ENCODE measurements around the gene PPDPF. TPM values are rescaled to one million over a fixed set of nuclear protein-coding genes. Genes with fewer than 3 reads are reported as not detected.

PPDPF gene
- polyA plus RNA-seq, 2 of the 4 experiments (the other 2 are of a cell fraction) = 7.7 to 217 TPM

DNA sequence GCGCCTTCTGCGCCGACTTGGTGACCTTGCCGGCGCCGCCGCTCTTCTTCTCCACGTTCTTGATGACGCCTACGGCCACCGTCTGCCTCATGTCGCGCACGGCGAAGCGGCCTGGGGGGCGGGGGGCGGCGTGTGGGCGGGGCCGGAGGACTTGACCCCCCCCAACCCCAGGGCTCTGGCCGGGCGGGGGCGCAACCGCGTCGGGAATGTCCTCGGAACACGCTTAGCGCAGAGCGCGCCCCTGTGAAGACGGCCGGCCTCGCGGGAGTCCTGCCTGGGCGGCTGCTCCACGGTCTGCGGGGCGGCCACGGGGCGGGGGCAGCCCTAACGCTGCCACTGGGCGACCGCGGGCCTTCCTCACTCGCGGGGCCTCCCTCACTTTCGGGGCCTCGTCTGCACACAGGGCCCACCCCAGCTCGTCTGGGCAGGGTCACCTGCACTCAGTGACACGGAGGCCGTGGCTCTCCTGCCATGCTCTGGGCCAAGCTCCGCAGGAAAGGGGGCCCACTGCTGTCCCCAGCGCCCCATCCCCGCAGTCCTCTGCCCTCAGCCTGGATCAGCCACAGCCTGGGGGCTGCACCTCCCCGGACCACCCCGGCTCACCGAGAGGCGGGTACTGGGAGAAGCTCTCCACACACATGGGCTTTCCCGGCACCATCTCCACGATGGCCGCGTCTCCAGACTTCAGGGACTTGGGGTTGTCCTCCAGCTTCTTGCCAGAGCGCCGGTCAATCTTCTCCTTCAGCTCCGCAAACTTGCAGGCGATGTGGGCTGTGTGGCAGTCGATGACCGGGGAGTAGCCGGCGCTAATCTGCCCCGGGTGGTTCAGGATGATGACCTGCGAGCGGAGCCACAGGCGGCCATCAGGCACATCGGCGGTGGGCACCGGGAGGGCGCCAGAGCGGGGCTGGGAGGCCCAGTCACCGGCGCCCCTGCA is 32.0 kb upstream of the PPDPF start:
- Histone ChIP-seq H3K4me1 (peaks cover 3% of the 10 kb centered on the region; the same call in 1 of the 3 replicates), H3K27ac (no peak overlapping the region), H3K4me2 (no peak overlapping the region), H3K4me3 (no peak overlapping the region), H3K9me3 (no peaks in the 10 kb centered on the region)
- ChIA-PET POLR2A (no interaction called here), CTCF (interaction anchor here (1.3 kb wide), 1 partner anchor 50 kb away, joined by 4 read pairs; no protein-coding TSS in a partner anchor)
- ATAC-seq (no peak), FAIRE-seq (no peak), DNase-seq (ENCODE audit: low read depth in 1 of 2, low spot score in 1 of 2) (no peak)
- no peak for TF ChIP-seq NR3C1 (IDR thresholded peaks at IDR 0.05)
- TF ChIP-seq, protein P1, sequence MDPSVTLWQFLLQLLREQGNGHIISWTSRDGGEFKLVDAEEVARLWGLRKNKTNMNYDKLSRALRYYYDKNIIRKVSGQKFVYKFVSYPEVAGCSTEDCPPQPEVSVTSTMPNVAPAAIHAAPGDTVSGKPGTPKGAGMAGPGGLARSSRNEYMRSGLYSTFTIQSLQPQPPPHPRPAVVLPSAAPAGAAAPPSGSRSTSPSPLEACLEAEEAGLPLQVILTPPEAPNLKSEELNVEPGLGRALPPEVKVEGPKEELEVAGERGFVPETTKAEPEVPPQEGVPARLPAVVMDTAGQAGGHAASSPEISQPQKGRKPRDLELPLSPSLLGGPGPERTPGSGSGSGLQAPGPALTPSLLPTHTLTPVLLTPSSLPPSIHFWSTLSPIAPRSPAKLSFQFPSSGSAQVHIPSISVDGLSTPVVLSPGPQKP (IDR thresholded peaks at IDR 0.05; ENCODE audit: low read depth, low read length) = no peak
- no peak for TF ChIP-seq EHMT2 (IDR thresholded peaks at IDR 0.05; ENCODE audit: low read depth)
- TF ChIP-seq HEYL (CRISPR knock-in tag; IDR thresholded peaks at IDR 0.05) = no peak
- TF ChIP-seq FOSB (CRISPR knock-in tag; IDR thresholded peaks at IDR 0.05) = no peak
- TF ChIP-seq NPAS2 (CRISPR knock-in tag; IDR thresholded peaks at IDR 0.05; ENCODE audit: borderline replicate concordance) = no peak
- TF ChIP-seq, protein P2, sequence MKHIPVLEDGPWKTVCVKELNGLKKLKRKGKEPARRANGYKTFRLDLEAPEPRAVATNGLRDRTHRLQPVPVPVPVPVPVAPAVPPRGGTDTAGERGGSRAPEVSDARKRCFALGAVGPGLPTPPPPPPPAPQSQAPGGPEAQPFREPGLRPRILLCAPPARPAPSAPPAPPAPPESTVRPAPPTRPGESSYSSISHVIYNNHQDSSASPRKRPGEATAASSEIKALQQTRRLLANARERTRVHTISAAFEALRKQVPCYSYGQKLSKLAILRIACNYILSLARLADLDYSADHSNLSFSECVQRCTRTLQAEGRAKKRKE (CRISPR knock-in tag; IDR thresholded peaks at IDR 0.05; ENCODE audit: low read depth) = no peak
- TF ChIP-seq EHF (CRISPR knock-in tag; IDR thresholded peaks at IDR 0.05) = no peak
- TF ChIP-seq, protein P3, sequence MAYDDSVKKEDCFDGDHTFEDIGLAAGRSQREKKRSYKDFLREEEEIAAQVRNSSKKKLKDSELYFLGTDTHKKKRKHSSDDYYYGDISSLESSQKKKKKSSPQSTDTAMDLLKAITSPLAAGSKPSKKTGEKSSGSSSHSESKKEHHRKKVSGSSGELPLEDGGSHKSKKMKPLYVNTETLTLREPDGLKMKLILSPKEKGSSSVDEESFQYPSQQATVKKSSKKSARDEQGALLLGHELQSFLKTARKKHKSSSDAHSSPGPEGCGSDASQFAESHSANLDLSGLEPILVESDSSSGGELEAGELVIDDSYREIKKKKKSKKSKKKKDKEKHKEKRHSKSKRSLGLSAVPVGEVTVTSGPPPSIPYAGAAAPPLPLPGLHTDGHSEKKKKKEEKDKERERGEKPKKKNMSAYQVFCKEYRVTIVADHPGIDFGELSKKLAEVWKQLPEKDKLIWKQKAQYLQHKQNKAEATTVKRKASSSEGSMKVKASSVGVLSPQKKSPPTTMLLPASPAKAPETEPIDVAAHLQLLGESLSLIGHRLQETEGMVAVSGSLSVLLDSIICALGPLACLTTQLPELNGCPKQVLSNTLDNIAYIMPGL (CRISPR knock-in tag; IDR thresholded peaks at IDR 0.05; ENCODE audit: borderline replicate concordance) = no peak
- no peak for TF ChIP-seq CHD4 (IDR thresholded peaks at IDR 0.05; ENCODE audit: borderline replicate concordance)
- TF ChIP-seq, protein P4, sequence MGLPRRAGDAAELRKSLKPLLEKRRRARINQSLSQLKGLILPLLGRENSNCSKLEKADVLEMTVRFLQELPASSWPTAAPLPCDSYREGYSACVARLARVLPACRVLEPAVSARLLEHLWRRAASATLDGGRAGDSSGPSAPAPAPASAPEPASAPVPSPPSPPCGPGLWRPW (IDR thresholded peaks at IDR 0.05) = no peak
- no peak for TF ChIP-seq ESRRA (IDR thresholded peaks at IDR 0.05; ENCODE audit: borderline replicate concordance, low read length)
- 88% methylated on average over 52 of the region's 83 CpGs for WGBS (ENCODE audit: missing lambda C conversion rate)

DNA sequence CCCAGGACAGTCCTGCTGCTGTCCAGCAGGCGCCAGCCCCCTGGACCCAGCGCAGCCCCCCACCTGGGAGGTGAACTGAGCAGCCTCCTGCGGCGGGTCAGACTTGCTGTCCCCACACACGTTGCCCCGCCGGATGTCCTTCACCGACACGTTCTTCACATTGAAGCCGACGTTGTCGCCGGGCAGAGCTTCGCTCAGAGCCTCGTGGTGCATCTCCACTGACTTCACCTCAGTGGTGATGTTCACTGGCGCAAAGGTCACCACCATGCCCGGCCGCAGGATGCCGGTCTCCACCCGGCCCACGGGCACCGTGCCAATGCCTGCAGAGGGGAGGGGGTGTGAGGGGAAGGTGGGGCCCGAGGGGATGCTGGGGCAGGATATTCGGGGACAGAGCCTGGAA is 30.1 kb upstream of the PPDPF start:
- Histone ChIP-seq H3K4me2 (no peak overlapping the region), H3K27ac (no peak overlapping the region), H3K9me3 (no peaks in the 10 kb centered on the region), H3K4me3 (no peak overlapping the region), H3K4me1 (no peaks in the 10 kb centered on the region)
- ChIA-PET CTCF (interaction anchor here (0.7 kb wide), 1 partner anchor 435 kb away, joined by 3 read pairs; no protein-coding TSS in a partner anchor), POLR2A (no interaction called here)
- TF ChIP-seq EHF (CRISPR knock-in tag; IDR thresholded peaks at IDR 0.05) (no peak), FOSL2 (IDR thresholded peaks at IDR 0.05) (no peak), FOSL2 (CRISPR knock-in tag; IDR thresholded peaks at IDR 0.05) (no peak), CEBPB (IDR thresholded peaks at IDR 0.05) (no peak), RAD21 (conservative IDR thresholded peaks at IDR 0.05 in 1 of 2, IDR thresholded peaks at IDR 0.05 in 1 of 2) (no peak), HOXA7 (CRISPR knock-in tag; IDR thresholded peaks at IDR 0.05) (no peak), ZC3H11A (IDR thresholded peaks at IDR 0.05) (no peak), KDM1A (IDR thresholded peaks at IDR 0.05; ENCODE audit: low read depth) (no peak)
- TF ChIP-seq, protein P5, sequence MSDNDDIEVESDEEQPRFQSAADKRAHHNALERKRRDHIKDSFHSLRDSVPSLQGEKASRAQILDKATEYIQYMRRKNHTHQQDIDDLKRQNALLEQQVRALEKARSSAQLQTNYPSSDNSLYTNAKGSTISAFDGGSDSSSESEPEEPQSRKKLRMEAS (IDR thresholded peaks at IDR 0.05) = no peak
- WGBS (ENCODE audit: missing lambda C conversion rate) = 96% methylated on average over 3 of the region's 24 CpGs
- no peak for DNase-seq (ENCODE audit: low read depth in 1 of 2, low spot score in 1 of 2)
- FAIRE-seq = no peak
- ATAC-seq = no peak

Data from A549 (cell line).